ENCODE data around the gene MBD1.

- TF ChIP-seq CTCF (conservative IDR thresholded peaks at IDR 0.05; ENCODE audit: low read length) (no peak), EZH2phosphoT487 (IDR thresholded peaks at IDR 0.05; ENCODE audit: borderline replicate concordance) (no peak)
Observed at GRCh38 chr18:50285631-50286321, 4.5 kb upstream of the MBD1 start.
